PC-3 (cell line): ENCODE data around the gene MROH2A. TPM values are rescaled to one million over a fixed set of nuclear protein-coding genes. Genes with fewer than 3 reads are reported as not detected.

Experiments used
- ATAC-seq: fragments of 200-7000 bp; cut with Tn5 transposase; 2 replicates; pipeline ENCODE4 v1.9.1; 2020; ENCODE audit warnings: mild to moderate bottlenecking, moderate library complexity
- BruUV-seq: library from RNA; stranded (reverse); fragments of 400-500 nt; replicated peaks from 2 replicates; lab custom pipeline; 2021; lab: Mats Ljungman, UMichigan
- CTCF ChIA-PET: fragments of 300-600 bp; sonication (Branson Sonifier 250); formaldehyde crosslinking; loops from one replicate; lab custom pipeline; 2022; ENCODE audit warnings: antibody characterized with exemption; lab: Charles Lee
- POLR2A ChIA-PET: fragments of 300-600 bp; sonication (Branson Sonifier 250); formaldehyde crosslinking; loops from one replicate; lab custom pipeline; 2022; ENCODE audit warnings: antibody characterized with exemption; ENCODE audit not compliant: unreplicated experiment; lab: Charles Lee
- DNase-seq: peaks from one replicate; pipeline ENCODE4 v3.0.0-alpha.2; 2015
- H2AFZ ChIP-seq: fragments of 300-600 bp; sonication (generic); 2 replicates; pipeline ENCODE4 v1.6.0; 2016; ENCODE audit warnings: antibody characterized with exemption, low read length
- H3F3A ChIP-seq: fragments of 300-600 bp; sonication (generic); one replicate; pipeline ENCODE4 v1.6.0; 2017; ENCODE audit warnings: antibody characterized with exemption, low read length, control low read depth, mild to moderate bottlenecking; ENCODE audit not compliant: unreplicated experiment
- H3K27ac ChIP-seq: fragments of 300-600 bp; sonication (generic); 2 replicates; pipeline ENCODE4 v1.5.1; 2016; ENCODE audit warnings: mild to moderate bottlenecking, low read length
- H3K27me3 ChIP-seq: fragments of 300-600 bp; sonication (generic); 2 replicates; pipeline ENCODE4 v1.6.1; 2016; ENCODE audit warnings: low read length, mixed read lengths
- H3K36me3 ChIP-seq: fragments of 300-600 bp; sonication (generic); 2 replicates; pipeline ENCODE4 v1.6.1; 2016; ENCODE audit warnings: low read depth, mixed run types, low read length, mixed read lengths
- H3K4me1 ChIP-seq: fragments of 300-600 bp; sonication (generic); 2 replicates; pipeline ENCODE4 v1.5.1; 2016; ENCODE audit warnings: low read length; ENCODE audit not compliant: insufficient read depth
- H3K4me2 ChIP-seq: fragments of 300-600 bp; sonication (generic); 2 replicates; pipeline ENCODE4 v1.6.0; 2016; ENCODE audit warnings: low read length
- H3K4me3 ChIP-seq: fragments of 300-600 bp; sonication (generic); 2 replicates; pipeline ENCODE4 v1.5.1; 2016; ENCODE audit warnings: mild to moderate bottlenecking, low read length, mixed read lengths
- H3K79me2 ChIP-seq: fragments of 300-600 bp; sonication (generic); 2 replicates; pipeline ENCODE4 v1.6.1; 2017; ENCODE audit warnings: low read length, mixed read lengths
- H3K9ac ChIP-seq: fragments of 300-600 bp; sonication (generic); 2 replicates; pipeline ENCODE4 v1.6.0; 2016; ENCODE audit warnings: mild to moderate bottlenecking, low read length
- H3K9me2 ChIP-seq: fragments of 300-600 bp; sonication (generic); replicated peaks from 2 replicates; pipeline ENCODE4 v1.6.1; 2016; ENCODE audit warnings: mixed run types, low read length, mixed read lengths
- H3K9me3 ChIP-seq: fragments of 300-600 bp; sonication (generic); 2 replicates; pipeline ENCODE4 v1.6.1; 2016; ENCODE audit warnings: low read length, mixed read lengths
- H4K20me1 ChIP-seq: fragments of 300-600 bp; sonication (generic); 2 replicates; pipeline ENCODE4 v1.6.1; 2016; ENCODE audit warnings: low read length, mixed read lengths
- CTCF ChIP-seq: fragments of 300-600 bp; sonication (generic); conservative IDR thresholded peaks from 2 replicates; pipeline ENCODE4 v1.5.1; 2017; ENCODE audit warnings: antibody characterized with exemption, low read depth, mild to moderate bottlenecking, low read length
- EZH2 ChIP-seq: fragments of 300-600 bp; sonication (generic); IDR thresholded peaks from one replicate; pipeline ENCODE4 v1.6.1; 2017; ENCODE audit warnings: antibody characterized with exemption, mild to moderate bottlenecking, low read length; ENCODE audit not compliant: unreplicated experiment
- EZH2phosphoT487 ChIP-seq: fragments of 300-600 bp; sonication (generic); IDR thresholded peaks from 2 replicates; pipeline ENCODE4 v1.6.1; 2018; ENCODE audit warnings: mild to moderate bottlenecking, antibody characterized with exemption, low read length, borderline replicate concordance
- intact Hi-C: fragments of 100-400 bp; cut with micrococcal nuclease; formaldehyde crosslinking; loops from 2 replicates; pipeline ENCODE4 v1.9.0; 2023
- total RNA-seq: library from RNA; depleted of rRNA; stranded (reverse); fragments of >200 nt; gene quantifications from 2 replicates; pipeline ENCODE4 v1.2.3, GENCODE V29; 2014; rRNA removed

Gene MROH2A
- total RNA-seq, 1 experiment from 2014 or later = not detected

DNA sequence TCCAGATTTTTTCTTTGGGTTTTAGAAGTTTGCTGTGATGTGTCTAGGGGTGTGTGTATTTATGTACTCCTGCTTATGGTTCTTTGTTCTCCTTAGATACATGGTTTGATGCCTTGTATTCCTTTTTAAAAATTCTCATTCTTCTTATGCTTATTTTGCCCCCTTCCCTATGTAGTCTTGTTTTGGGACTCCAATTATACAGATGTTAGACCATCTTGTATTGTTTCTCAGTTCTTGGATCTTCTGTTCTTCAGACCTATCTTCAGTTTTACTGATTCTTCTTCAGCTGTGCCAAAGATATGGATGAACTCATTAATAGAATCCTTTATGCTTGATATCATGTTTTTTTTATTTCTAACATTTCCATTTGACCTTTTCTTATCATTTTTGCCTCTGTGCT lies 104.2 kb downstream of the MROH2A start:
- intact Hi-C loops = no loop called here
- no peaks in the 10 kb centered on the region for H3K36me3 ChIP-seq
- no peaks in the 10 kb centered on the region for H4K20me1 ChIP-seq
- H3K9ac ChIP-seq = no peak overlapping the region
- ATAC-seq (no peak), DNase-seq (no peak)
- no peak overlapping the region for H3K4me2 ChIP-seq
- CTCF ChIA-PET = no interaction called here
- H3K27me3 ChIP-seq = peaks cover 4% of the 10 kb centered on the region; the same call in 1 of the 2 replicates
- H3K4me1 ChIP-seq = no peaks in the 10 kb centered on the region
- no peak overlapping the region for H2AFZ ChIP-seq
- peaks cover 15% of the 10 kb centered on the region; the same call in 1 of the 2 replicates for H3K9me3 ChIP-seq
- POLR2A ChIA-PET = no interaction called here
- H3K9me2 ChIP-seq = no peaks in the 10 kb centered on the region
- BruUV-seq = no TSS peak
- H3K79me2 ChIP-seq = no peaks in the 10 kb centered on the region
- no peaks in the 10 kb centered on the region for H3F3A ChIP-seq
- TF ChIP-seq CTCF (no peak), EZH2 (no peak), EZH2phosphoT487 (no peak)
- H3K27ac ChIP-seq = no peak overlapping the region
- no peak overlapping the region for H3K4me3 ChIP-seq

Other genes with a start within 250 kb of the MROH2A start
- gene USP40, start 211.5 kb upstream of the MROH2A start, total RNA-seq = 32.1 and 32.3 TPM in 2 replicates
- gene UGT1A8, start 160.7 kb upstream of the MROH2A start, total RNA-seq = 0.46 TPM in 1 of 2 replicates, not detected in the other
- gene UGT1A10, start 141.9 kb upstream of the MROH2A start, total RNA-seq = 0.46 TPM in 1 of 2 replicates, not detected in the other
- not detected in 2 replicates for gene UGT1A9, start 106.4 kb upstream of the MROH2A start, total RNA-seq
- gene UGT1A7, start 96.4 kb upstream of the MROH2A start, total RNA-seq = not detected in 2 replicates
- 2.0 and 2.2 TPM in 2 replicates for gene UGT1A6, start 85.4 kb upstream of the MROH2A start, total RNA-seq
- not detected in 2 replicates for gene UGT1A5, start 65.4 kb upstream of the MROH2A start, total RNA-seq
- gene UGT1A4, start 59.6 kb upstream of the MROH2A start, total RNA-seq = not detected in 2 replicates
- not detected in 2 replicates for gene UGT1A3, start 49.3 kb upstream of the MROH2A start, total RNA-seq
- gene UGT1A1, start 18.1 kb upstream of the MROH2A start, total RNA-seq = 0.33 TPM in 1 of 2 replicates, not detected in the other
- 31.7 and 37.0 TPM in 2 replicates for gene HJURP, start 76.2 kb downstream of the MROH2A start, total RNA-seq
- gene TRPM8, start 139.0 kb downstream of the MROH2A start, total RNA-seq = not detected in 2 replicates